Neural progenitor cell (in vitro differentiated cells): ENCODE results near the gene TM9SF2.

Experiments used
- EZH2 ChIP-seq: fragments of 200-600 bp; sonication (generic); IDR thresholded peaks from 2 replicates; pipeline ENCODE4 v1.6.1; 2017; ENCODE audit warnings: antibody characterized with exemption, mild to moderate bottlenecking, moderate library complexity
- TF ChIP-seq, protein P1 (sequence below): fragments of 200-600 bp; sonication (generic); IDR thresholded peaks from 2 replicates; pipeline ENCODE4 v1.5.1; 2017; ENCODE audit warnings: antibody characterized with exemption, mild to moderate bottlenecking

DNA sequence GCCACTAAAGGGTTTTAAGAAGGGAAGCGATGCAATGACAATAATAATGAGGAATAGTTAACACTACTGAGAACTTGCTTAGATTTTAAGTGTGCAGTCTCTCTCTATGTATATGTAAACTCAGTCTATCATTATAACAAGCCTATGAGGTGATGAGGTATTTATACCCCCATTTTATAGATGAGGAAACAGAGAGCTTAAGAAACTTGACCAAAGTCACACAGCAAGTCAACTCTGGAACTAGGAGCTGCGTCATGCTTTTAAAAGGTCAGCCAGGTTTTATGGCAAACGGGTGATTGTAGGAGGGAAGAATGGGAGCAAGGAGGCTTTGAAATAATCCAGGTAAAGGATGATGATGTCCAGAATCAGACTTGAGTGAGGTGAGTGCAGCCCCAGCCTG lies 103.4 kb downstream of the TM9SF2 start:
- no peak for TF ChIP-seq EZH2
- TF ChIP-seq, protein P1, sequence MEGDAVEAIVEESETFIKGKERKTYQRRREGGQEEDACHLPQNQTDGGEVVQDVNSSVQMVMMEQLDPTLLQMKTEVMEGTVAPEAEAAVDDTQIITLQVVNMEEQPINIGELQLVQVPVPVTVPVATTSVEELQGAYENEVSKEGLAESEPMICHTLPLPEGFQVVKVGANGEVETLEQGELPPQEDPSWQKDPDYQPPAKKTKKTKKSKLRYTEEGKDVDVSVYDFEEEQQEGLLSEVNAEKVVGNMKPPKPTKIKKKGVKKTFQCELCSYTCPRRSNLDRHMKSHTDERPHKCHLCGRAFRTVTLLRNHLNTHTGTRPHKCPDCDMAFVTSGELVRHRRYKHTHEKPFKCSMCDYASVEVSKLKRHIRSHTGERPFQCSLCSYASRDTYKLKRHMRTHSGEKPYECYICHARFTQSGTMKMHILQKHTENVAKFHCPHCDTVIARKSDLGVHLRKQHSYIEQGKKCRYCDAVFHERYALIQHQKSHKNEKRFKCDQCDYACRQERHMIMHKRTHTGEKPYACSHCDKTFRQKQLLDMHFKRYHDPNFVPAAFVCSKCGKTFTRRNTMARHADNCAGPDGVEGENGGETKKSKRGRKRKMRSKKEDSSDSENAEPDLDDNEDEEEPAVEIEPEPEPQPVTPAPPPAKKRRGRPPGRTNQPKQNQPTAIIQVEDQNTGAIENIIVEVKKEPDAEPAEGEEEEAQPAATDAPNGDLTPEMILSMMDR: no peak
